Endothelial cell of umbilical vein (primary cell): Measurements from ENCODE around the gene ETV4. TPM values are rescaled to one million over a fixed set of nuclear protein-coding genes. Genes with fewer than 3 reads are reported as not detected.

Experiments used
- BruUV-seq: library from RNA; stranded (reverse); fragments of 400-500 nt; replicated peaks from 2 replicates; lab custom pipeline; 2021; lab: Mats Ljungman, UMichigan
- CTCF ChIA-PET: fragments of 300-600, 350-600 bp; sonication (Branson Sonifier 250); formaldehyde crosslinking; loops from one replicate; lab custom pipeline; 2021; ENCODE audit warnings: antibody characterized with exemption, inconsistent platforms; lab: Charles Lee
- POLR2A ChIA-PET: fragments of 300-600, 350-600 bp; sonication (Branson Sonifier 250); formaldehyde crosslinking; loops from one replicate; lab custom pipeline; 2021; ENCODE audit warnings: antibody characterized with exemption, inconsistent platforms; lab: Charles Lee
- DNase-seq: peaks from one replicate; pipeline ENCODE4 v3.0.0-alpha.2; 2011; ENCODE audit warnings: low read depth, low spot score
- FAIRE-seq: peaks from 2 replicates; lab custom pipeline; 2011; peaks lifted over from hg19 to GRCh38; lab: Jason Lieb, UNC
- H2AFZ ChIP-seq: 2 replicates; pipeline ENCODE4 v1.6.0; 2012; ENCODE audit warnings: low read depth, low read length, control low read depth, inconsistent platforms
- H3K27ac ChIP-seq: 2 replicates; pipeline ENCODE4 v1.5.1; 2011; ENCODE audit warnings: low read depth, mild to moderate bottlenecking, control low read depth, low read length, moderate library complexity; ENCODE audit not compliant: insufficient read depth
- H3K27me3 ChIP-seq, 2 experiments: 2 replicates each; pipeline versions ENCODE4 v1.6.0 to v1.6.1; 2011; ENCODE audit warnings: low read length in 2 of 2, mixed read lengths in 1 of 2; ENCODE audit not compliant: control insufficient read depth in 2 of 2, insufficient read depth in 2 of 2
- H3K36me3 ChIP-seq, 2 experiments: 2 replicates in 1 of 2; 3 replicates in 1 of 2; pipeline ENCODE4 v1.5.1; 2011; ENCODE audit warnings: low read length in 2 of 2, mild to moderate bottlenecking in 1 of 2, moderate library complexity in 1 of 2; ENCODE audit not compliant: control insufficient read depth in 2 of 2, insufficient read depth in 2 of 2; ENCODE audit errors: extremely low read depth in 1 of 2
- H3K4me1 ChIP-seq: 3 replicates; pipeline ENCODE4 v1.5.1; 2011; ENCODE audit warnings: mild to moderate bottlenecking, low read length; ENCODE audit not compliant: control insufficient read depth, insufficient read depth; ENCODE audit errors: extremely low read depth
- H3K4me2 ChIP-seq: 2 replicates; pipeline ENCODE4 v1.6.1; 2011; ENCODE audit warnings: low read length, control low read depth, mixed read lengths; ENCODE audit not compliant: insufficient read depth
- H3K4me3 ChIP-seq, 3 experiments: fragments of 200-600 bp in 1 of 3; sonication (generic), shearing (Covaris generic) in 1 of 3; replicated peaks in 1 of 3; 2 replicates each; pipeline ENCODE4 v1.5.1; 2011 to 2016; ENCODE audit warnings: control low read depth in 3 of 3, low read length in 3 of 3, mild to moderate bottlenecking in 2 of 3, inconsistent platforms in 1 of 3, low read depth in 1 of 3, moderate library complexity in 1 of 3; ENCODE audit not compliant: insufficient read depth in 1 of 3
- H3K79me2 ChIP-seq: 2 replicates; pipeline ENCODE4 v1.6.0; 2012; ENCODE audit warnings: low read length, inconsistent platforms; ENCODE audit not compliant: control insufficient read depth, insufficient read depth
- H3K9ac ChIP-seq: replicated peaks from 2 replicates; pipeline ENCODE3; 2011; ENCODE audit warnings: low read length, control low read depth; ENCODE audit not compliant: insufficient read depth; ENCODE audit errors: extremely low read depth
- H3K9me1 ChIP-seq: replicated peaks from 3 replicates; pipeline ENCODE4 v1.6.0; 2011; ENCODE audit warnings: mild to moderate bottlenecking, low read length; ENCODE audit not compliant: control insufficient read depth, insufficient read depth; ENCODE audit errors: extremely low read depth
- H3K9me3 ChIP-seq: replicated peaks from 2 replicates; pipeline ENCODE4 v1.5.1; 2012; ENCODE audit warnings: low read length, inconsistent platforms; ENCODE audit not compliant: control insufficient read depth, insufficient read depth
- H4K20me1 ChIP-seq: replicated peaks from 2 replicates; pipeline ENCODE3; 2011; ENCODE audit warnings: mild to moderate bottlenecking, low read length; ENCODE audit not compliant: control insufficient read depth, insufficient read depth; ENCODE audit errors: extremely low read depth
- CTCF ChIP-seq, 2 donors: IDR thresholded peaks; 1 replicate in 1 of 2; 2 replicates in 1 of 2; pipeline ENCODE4 v1.5.1; 2011; ENCODE audit warnings: low read length in 2 of 2, mild to moderate bottlenecking in 2 of 2, moderate library complexity in 2 of 2, control low read depth in 1 of 2, inconsistent platforms in 1 of 2, low read depth in 1 of 2; ENCODE audit not compliant: insufficient read depth in 1 of 2; ENCODE audit errors: extremely low read depth in 1 of 2
- FOS ChIP-seq: IDR thresholded peaks from 2 replicates; pipeline ENCODE4 v1.6.1; 2011; ENCODE audit warnings: mild to moderate bottlenecking, low read length, moderate library complexity, borderline replicate concordance; ENCODE audit not compliant: insufficient read depth
- GATA2 ChIP-seq: IDR thresholded peaks from 2 replicates; pipeline ENCODE4 v1.7.0; 2011; ENCODE audit warnings: low read depth, mild to moderate bottlenecking, moderate library complexity, mixed read lengths, low read length; ENCODE audit not compliant: insufficient read length, insufficient read depth
- JUN ChIP-seq: IDR thresholded peaks from 2 replicates; pipeline ENCODE4 v1.6.1; 2011; ENCODE audit warnings: borderline replicate concordance, low read depth; ENCODE audit not compliant: insufficient read length, insufficient read depth
- MAX ChIP-seq: IDR thresholded peaks from 2 replicates; pipeline ENCODE4 v1.6.1; 2011; ENCODE audit not compliant: insufficient read depth, insufficient read length
- POLR2A ChIP-seq: IDR thresholded peaks from 2 replicates; pipeline ENCODE4 v1.6.1; 2012; ENCODE audit warnings: low read depth, mild to moderate bottlenecking, control low read depth, low read length
- POLR2AphosphoS5 ChIP-seq: IDR thresholded peaks from 2 replicates; pipeline ENCODE4 v1.6.1; 2012; ENCODE audit warnings: low read depth, mild to moderate bottlenecking, control low read depth, low read length, moderate library complexity; ENCODE audit not compliant: insufficient read depth
- dilution Hi-C: fragments of 300-500 bp; cut with MboI; formaldehyde crosslinking; loops from one replicate; pipeline ENCODE4 v1.15.0; 2019; ENCODE audit warnings: low sequenced_read_pairs; ENCODE audit not compliant: extremely low pct_ligation_motif_present
- intact Hi-C: fragments of 100-400 bp; cut with micrococcal nuclease; formaldehyde crosslinking; loops from one replicate; pipeline ENCODE4 v1.10.0; 2022
- polyA plus RNA-seq, 4 experiments: library from polyadenylated mRNA; depleted of rRNA in 3 of 4; stranded (reverse) in 3 of 4; unstranded in 1 of 4; fragments of >200 nt; gene quantifications; 2 replicates each; pipeline versions ENCODE4 v1.2.1 to v1.2.3, GENCODE V29; 2011 to 2012; ENCODE audit warnings: missing spikeins in 1 of 4
- total RNA-seq: library from RNA; stranded (reverse); gene quantifications from 2 replicates; pipeline ENCODE4 v1.2.3, GENCODE V29; 2021

ETV4 gene
- total and polyA plus RNA-seq, 2 donors (not counting 3 experiments of a cell fraction or from before 2014, with no cell fraction given) = 7.3 to 32.2 TPM

DNA sequence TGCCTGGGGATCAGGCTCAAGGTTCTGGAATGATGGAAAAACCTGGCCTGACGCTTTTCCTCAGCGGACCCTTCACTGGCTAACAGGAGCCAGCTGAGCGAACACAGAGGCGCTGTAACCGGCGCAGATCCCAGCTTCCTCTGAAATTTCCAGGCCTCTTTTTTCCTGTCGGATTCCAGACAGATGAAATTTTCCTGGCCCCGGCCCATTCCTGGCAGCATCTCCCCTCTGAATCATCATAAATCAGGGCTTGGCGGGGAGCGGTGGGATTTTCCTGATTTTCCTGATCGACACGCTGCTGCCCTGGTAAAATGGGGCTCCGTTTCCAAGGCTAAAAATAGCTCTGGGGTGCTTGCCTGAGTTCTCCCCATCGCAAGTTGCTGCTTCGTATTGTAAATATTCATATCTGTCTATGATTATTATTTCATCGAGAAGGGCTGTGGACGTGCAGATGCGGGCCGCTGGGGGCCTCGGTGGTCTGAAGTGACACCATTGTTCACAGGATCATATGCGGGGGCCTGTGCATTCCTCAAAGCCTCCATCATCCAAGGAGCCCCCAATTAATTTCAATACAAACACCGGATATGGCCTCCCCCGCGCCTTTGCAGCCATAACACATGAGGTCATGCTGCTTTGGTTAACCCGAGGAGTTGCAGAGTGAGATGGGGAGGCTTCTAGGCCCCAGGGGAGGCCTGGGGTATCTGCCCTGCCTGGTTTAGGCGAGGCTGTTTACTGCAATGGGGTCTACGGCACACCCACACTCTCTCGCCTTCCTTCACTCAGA lies 45.8 kb upstream of the ETV4 start:
- Histone ChIP-seq H3K9ac (peak overlapping the region; percentile 79), H3K79me2 (no peaks in the 10 kb centered on the region), H4K20me1 (no peaks in the 10 kb centered on the region), H3K4me1 (peaks cover 26% of the 10 kb centered on the region), H3K27ac (peak overlapping the region; percentile 95), H3K36me3 (no peaks in the 10 kb centered on the region), H2AFZ (peak overlapping the region; percentile 69), H3K9me3 (no peaks in the 10 kb centered on the region), H3K9me1 (no peaks in the 10 kb centered on the region), H3K4me2 (peak overlapping the region; percentile 51), H3K27me3 (no peaks in the 10 kb centered on the region), H3K4me3 (no peak overlapping the region)
- intact Hi-C loops (loop anchor here (1.0 kb wide), 1 partner anchor 14 kb away; no protein-coding TSS in a partner anchor), dilution Hi-C loops (no loop called here)
- BruUV-seq = no TSS peak
- DNase-seq (peak; percentile 94), FAIRE-seq (peak; percentile 94)
- CTCF ChIA-PET = interaction anchor here (0.6 to 4.1 kb wide), 15 partner anchors 10 to 82 kb away, joined by 3 to 43 read pairs (median 3); no protein-coding TSS in a partner anchor
- TF ChIP-seq MAX (no peak), GATA2 (peak; percentile 34), POLR2A (peak; percentile 62), POLR2AphosphoS5 (peak; percentile 77), JUN (peak; percentile 74), CTCF (IDR thresholded peaks at IDR 0.05; ENCODE audit: extremely low read depth in 1 of 2, insufficient read depth in 1 of 2, low read depth in 1 of 2, low read length in 2 of 2) (no peak), FOS (peak; percentile 67)
- POLR2A ChIA-PET = no interaction called here
